HepG2 (cell line): ENCODE data around the gene DVL3. TPM values are rescaled to one million over a fixed set of nuclear protein-coding genes. Genes with fewer than 3 reads are reported as not detected.

Experiments
- ARID2 ChIP-seq: sonication (generic); formaldehyde crosslinking; IDR thresholded peaks from 2 replicates; pipeline ENCODE4 v1.8.1; 2022; ENCODE audit warnings: mild to moderate bottlenecking, missing genetic modification reagents, borderline replicate concordance
- BCL6 ChIP-seq: IDR thresholded peaks from 2 replicates; pipeline ENCODE4 v1.6.1; 2016; ENCODE audit warnings: missing genetic modification reagents, missing compliant biosample characterization
- ELF4 ChIP-seq: sonication (generic); formaldehyde crosslinking; IDR thresholded peaks from 2 replicates; pipeline ENCODE4 v1.5.0; 2020; ENCODE audit warnings: missing genetic modification reagents, mild to moderate bottlenecking, moderate library complexity, borderline replicate concordance
- FOSL2 ChIP-seq: sonication (generic); formaldehyde crosslinking; IDR thresholded peaks from 2 replicates; pipeline ENCODE4 v1.4.0; 2020; ENCODE audit warnings: missing genetic modification reagents
- GTF3A ChIP-seq: sonication (generic); formaldehyde crosslinking; conservative IDR thresholded peaks from 2 replicates; pipeline ENCODE4 v1.4.0; 2020; ENCODE audit warnings: mild to moderate bottlenecking, missing genetic modification reagents
- MTF2 ChIP-seq: sonication (generic); formaldehyde crosslinking; IDR thresholded peaks from 2 replicates; pipeline ENCODE4 v1.5.0; 2020; ENCODE audit warnings: missing genetic modification reagents, borderline replicate concordance
- PHB2 ChIP-seq: fragments of 450-650 bp; IDR thresholded peaks from 2 replicates; pipeline ENCODE4 v1.6.1; 2018; ENCODE audit not compliant: partially characterized antibody
- RAD21 ChIP-seq: fragments of 450-650 bp; formaldehyde crosslinking; IDR thresholded peaks from 2 replicates; pipeline ENCODE4 v1.5.0; 2020; ENCODE audit warnings: mild to moderate bottlenecking
- RBM22 ChIP-seq: fragments of 200-400 bp; formaldehyde crosslinking; optimal IDR thresholded peaks from 2 replicates; pipeline ENCODE3; 2017; ENCODE audit warnings: mild to moderate bottlenecking, low read length, moderate library complexity
- RFX5 ChIP-seq: IDR thresholded peaks from 2 replicates; pipeline ENCODE4 v1.6.1; 2011; ENCODE audit warnings: low read depth, low read length, improper control_type of control experiment
- SOX6 ChIP-seq, 2 experiments: fragments of 450-650 bp in 1 of 2; sonication (generic) in 1 of 2; formaldehyde crosslinking in 1 of 2; IDR thresholded peaks; 2 replicates each; pipeline versions ENCODE4 v1.4.0 to v1.6.1; 2017 to 2020; ENCODE audit warnings: antibody characterized with exemption in 1 of 2, mild to moderate bottlenecking in 1 of 2, missing genetic modification reagents in 1 of 2
- ZBTB42 ChIP-seq: sonication (generic); formaldehyde crosslinking; IDR thresholded peaks from 2 replicates; pipeline ENCODE4 v1.5.0; 2020; ENCODE audit warnings: mild to moderate bottlenecking, missing genetic modification reagents
- ZBTB7B ChIP-seq: sonication (generic); formaldehyde crosslinking; IDR thresholded peaks from 2 replicates; pipeline ENCODE4 v1.4.0; 2020; ENCODE audit warnings: missing genetic modification reagents
- ZNF432 ChIP-seq: sonication (generic); formaldehyde crosslinking; IDR thresholded peaks from 2 replicates; pipeline ENCODE4 v1.5.0; 2020; ENCODE audit warnings: missing genetic modification reagents, mild to moderate bottlenecking, borderline replicate concordance
- ZNF652 ChIP-seq: IDR thresholded peaks from 2 replicates; pipeline ENCODE4 v1.6.1; 2016; ENCODE audit warnings: low read depth, borderline replicate concordance
- ZNF703 ChIP-seq: sonication (generic); formaldehyde crosslinking; IDR thresholded peaks from 2 replicates; pipeline ENCODE4 v1.5.1; 2020; ENCODE audit warnings: missing genetic modification reagents, mild to moderate bottlenecking, moderate library complexity, borderline replicate concordance
- ZNF772 ChIP-seq: sonication (generic); formaldehyde crosslinking; IDR thresholded peaks from 2 replicates; pipeline ENCODE4 v1.5.0; 2020; ENCODE audit warnings: mild to moderate bottlenecking, missing genetic modification reagents
- ZNF777 ChIP-seq: sonication (generic); formaldehyde crosslinking; IDR thresholded peaks from 2 replicates; pipeline ENCODE4 v1.4.0; 2020; ENCODE audit warnings: missing genetic modification reagents
- polyA plus RNA-seq, 8 experiments: library from polyadenylated mRNA; depleted of rRNA in 3 of 8; stranded (reverse) in 7 of 8; unstranded in 1 of 8; fragments of >200 nt; fragmentation: Illumina TruSeq in 4 of 8; extraction: Trizol in 4 of 8; gene quantifications; 2 replicates each; pipeline versions ENCODE4 v1.2.1 to v1.2.3, GENCODE V29; 2011 to 2016; ENCODE audit warnings: low read depth in 4 of 8, missing spikeins in 1 of 8, mixed read lengths in 1 of 8; ENCODE audit not compliant: insufficient read depth in 1 of 8
- total RNA-seq, 5 experiments: library from RNA; depleted of rRNA; stranded (reverse); fragments of >200 nt; fragmentation: Illumina TruSeq; extraction: Trizol; gene quantifications; 2 replicates each; pipeline ENCODE4 v1.2.3, GENCODE V29; 2016; ENCODE audit warnings: low read depth in 1 of 5
- TF ChIP-seq, protein P1 (sequence below): sonication (generic); formaldehyde crosslinking; IDR thresholded peaks from 2 replicates; pipeline ENCODE4 v1.4.0; 2020; ENCODE audit warnings: mild to moderate bottlenecking, missing genetic modification reagents
- TF ChIP-seq, protein P2 (sequence below): sonication (generic); formaldehyde crosslinking; IDR thresholded peaks from 2 replicates; pipeline ENCODE4 v1.4.0; 2020; ENCODE audit warnings: missing genetic modification reagents
- TF ChIP-seq, protein P3 (sequence below): sonication (generic); formaldehyde crosslinking; IDR thresholded peaks from 2 replicates; pipeline ENCODE4 v1.8.1; 2022; ENCODE audit warnings: low read depth, mild to moderate bottlenecking, missing genetic modification reagents
- TF ChIP-seq, protein P4 (sequence below): IDR thresholded peaks from 2 replicates; pipeline ENCODE4 v1.6.1; 2012; ENCODE audit warnings: low read depth, low read length, improper control_type of control experiment

DVL3 gene
- total and polyA plus RNA-seq, 2 of the 13 experiments (the other 11 are each of a cell fraction or from before 2014, with no cell fraction given) = 29.0 to 36.1 TPM

DNA sequence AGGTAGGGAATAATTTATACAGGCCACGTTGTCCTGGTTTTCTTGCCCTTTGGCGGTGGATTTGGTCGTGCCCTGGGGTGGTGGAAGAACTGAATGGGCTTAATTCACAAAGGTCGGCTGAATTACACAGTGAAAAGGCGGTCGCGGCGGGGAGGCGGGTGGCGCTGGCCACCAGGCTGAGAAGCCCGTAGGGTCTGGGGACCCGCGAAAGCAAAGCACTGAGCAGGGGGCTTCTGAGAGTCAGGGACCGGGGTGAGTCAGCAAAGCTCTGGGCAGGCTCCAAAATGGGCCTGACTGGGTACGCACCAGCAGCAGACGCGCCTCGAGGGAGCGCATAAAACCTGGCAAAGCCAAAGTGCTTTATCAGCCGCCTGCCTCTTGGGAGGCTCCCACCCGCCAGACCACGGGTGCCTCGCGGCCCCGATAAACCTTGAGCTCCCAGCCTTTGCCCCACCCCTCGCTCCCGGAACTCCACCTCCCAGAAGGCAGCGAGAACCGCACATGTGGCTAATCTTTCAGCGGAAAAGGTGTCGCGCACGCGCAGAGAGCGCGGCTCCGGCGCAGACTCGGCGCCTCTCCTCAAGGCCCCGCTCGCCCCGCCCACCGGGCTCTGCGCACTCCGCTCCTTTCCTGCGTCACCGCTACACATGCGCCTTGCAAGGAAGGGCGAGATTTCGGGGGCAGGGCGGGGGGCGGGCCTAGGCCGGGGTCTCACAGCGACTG, 30.4 kb downstream of the DVL3 start (continued):
- TF ChIP-seq ZNF703 (CRISPR knock-in tag) (no peak; the same call in 1 of the 2 replicates), ZBTB7B (CRISPR knock-in tag) (peak; percentile 45; the same call in 1 of the 2 replicates), PHB2 (no peak), RAD21 (CRISPR knock-in tag) (peak; percentile 46; the same call in 1 of the 2 replicates), ARID2 (CRISPR knock-in tag) (no peak), GTF3A (no peak; the same call in 1 of the 2 replicates), FOSL2 (CRISPR knock-in tag) (0 out of 2 replicates have a peak, but pooled peaks have one; percentile 3), MTF2 (CRISPR knock-in tag) (0 out of 2 replicates have a peak, but pooled peaks have one; percentile 36), SOX6 (IDR thresholded peaks at IDR 0.05) (no peak), SOX6 (CRISPR knock-in tag; IDR thresholded peaks at IDR 0.05) (peak; percentile 50; the same call in 1 of the 2 replicates), ZNF772 (CRISPR knock-in tag) (peak; percentile 71), RBM22 (no peak), ELF4 (CRISPR knock-in tag) (no peak), ZNF432 (CRISPR knock-in tag) (no peak), RFX5 (no peak), BCL6 (CRISPR knock-in tag) (peak; percentile 42; the same call in 1 of the 2 replicates), ZNF777 (CRISPR knock-in tag) (no peak), ZBTB42 (CRISPR knock-in tag) (0 out of 2 replicates have a peak, but pooled peaks have one; percentile 21), ZNF652 (CRISPR knock-in tag) (no peak)
- TF ChIP-seq, protein P1, sequence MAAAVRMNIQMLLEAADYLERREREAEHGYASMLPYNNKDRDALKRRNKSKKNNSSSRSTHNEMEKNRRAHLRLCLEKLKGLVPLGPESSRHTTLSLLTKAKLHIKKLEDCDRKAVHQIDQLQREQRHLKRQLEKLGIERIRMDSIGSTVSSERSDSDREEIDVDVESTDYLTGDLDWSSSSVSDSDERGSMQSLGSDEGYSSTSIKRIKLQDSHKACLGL (CRISPR knock-in tag) = no peak; the same call in 1 of the 2 replicates
- TF ChIP-seq, protein P2, sequence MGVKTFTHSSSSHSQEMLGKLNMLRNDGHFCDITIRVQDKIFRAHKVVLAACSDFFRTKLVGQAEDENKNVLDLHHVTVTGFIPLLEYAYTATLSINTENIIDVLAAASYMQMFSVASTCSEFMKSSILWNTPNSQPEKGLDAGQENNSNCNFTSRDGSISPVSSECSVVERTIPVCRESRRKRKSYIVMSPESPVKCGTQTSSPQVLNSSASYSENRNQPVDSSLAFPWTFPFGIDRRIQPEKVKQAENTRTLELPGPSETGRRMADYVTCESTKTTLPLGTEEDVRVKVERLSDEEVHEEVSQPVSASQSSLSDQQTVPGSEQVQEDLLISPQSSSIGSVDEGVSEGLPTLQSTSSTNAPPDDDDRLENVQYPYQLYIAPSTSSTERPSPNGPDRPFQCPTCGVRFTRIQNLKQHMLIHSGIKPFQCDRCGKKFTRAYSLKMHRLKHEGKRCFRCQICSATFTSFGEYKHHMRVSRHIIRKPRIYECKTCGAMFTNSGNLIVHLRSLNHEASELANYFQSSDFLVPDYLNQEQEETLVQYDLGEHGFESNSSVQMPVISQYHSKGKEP = no peak
- TF ChIP-seq, protein P3, sequence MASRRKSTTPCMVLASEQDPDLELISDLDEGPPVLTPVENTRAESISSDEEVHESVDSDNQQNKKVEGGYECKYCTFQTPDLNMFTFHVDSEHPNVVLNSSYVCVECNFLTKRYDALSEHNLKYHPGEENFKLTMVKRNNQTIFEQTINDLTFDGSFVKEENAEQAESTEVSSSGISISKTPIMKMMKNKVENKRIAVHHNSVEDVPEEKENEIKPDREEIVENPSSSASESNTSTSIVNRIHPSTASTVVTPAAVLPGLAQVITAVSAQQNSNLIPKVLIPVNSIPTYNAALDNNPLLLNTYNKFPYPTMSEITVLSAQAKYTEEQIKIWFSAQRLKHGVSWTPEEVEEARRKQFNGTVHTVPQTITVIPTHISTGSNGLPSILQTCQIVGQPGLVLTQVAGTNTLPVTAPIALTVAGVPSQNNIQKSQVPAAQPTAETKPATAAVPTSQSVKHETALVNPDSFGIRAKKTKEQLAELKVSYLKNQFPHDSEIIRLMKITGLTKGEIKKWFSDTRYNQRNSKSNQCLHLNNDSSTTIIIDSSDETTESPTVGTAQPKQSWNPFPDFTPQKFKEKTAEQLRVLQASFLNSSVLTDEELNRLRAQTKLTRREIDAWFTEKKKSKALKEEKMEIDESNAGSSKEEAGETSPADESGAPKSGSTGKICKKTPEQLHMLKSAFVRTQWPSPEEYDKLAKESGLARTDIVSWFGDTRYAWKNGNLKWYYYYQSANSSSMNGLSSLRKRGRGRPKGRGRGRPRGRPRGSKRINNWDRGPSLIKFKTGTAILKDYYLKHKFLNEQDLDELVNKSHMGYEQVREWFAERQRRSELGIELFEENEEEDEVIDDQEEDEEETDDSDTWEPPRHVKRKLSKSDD (CRISPR knock-in tag) = no peak
- TF ChIP-seq, protein P4, sequence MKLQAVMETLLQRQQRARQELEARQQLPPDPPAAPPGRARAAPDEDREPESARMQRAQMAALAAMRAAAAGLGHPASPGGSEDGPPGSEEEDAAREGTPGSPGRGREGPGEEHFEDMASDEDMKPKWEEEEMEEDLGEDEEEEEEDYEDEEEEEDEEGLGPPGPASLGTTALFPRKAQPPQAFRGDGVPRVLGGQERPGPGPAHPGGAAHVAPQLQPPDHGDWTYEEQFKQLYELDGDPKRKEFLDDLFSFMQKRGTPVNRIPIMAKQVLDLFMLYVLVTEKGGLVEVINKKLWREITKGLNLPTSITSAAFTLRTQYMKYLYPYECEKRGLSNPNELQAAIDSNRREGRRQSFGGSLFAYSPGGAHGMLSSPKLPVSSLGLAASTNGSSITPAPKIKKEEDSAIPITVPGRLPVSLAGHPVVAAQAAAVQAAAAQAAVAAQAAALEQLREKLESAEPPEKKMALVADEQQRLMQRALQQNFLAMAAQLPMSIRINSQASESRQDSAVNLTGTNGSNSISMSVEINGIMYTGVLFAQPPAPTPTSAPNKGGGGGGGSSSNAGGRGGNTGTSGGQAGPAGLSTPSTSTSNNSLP = no peak
